Breast epithelium (tissue), 3 donors: ENCODE measurements around the gene RNASEL.
"Not testable (repeated sequence)": the region's sequence is repeated elsewhere in the genome, so short reads cannot be mapped to it uniquely, and the experiment has no call there.

Source experiments
- CTCF ChIP-seq, 3 donors: fragments of 450-650 bp; IDR thresholded peaks; one replicate each; pipeline ENCODE4 v1.5.1; 2016 to 2017; ENCODE audit warnings: antibody characterized with exemption in 3 of 3, mild to moderate bottlenecking in 3 of 3, moderate library complexity in 3 of 3
- POLR2A ChIP-seq: fragments of 450-650 bp; IDR thresholded peaks from one replicate; pipeline ENCODE4 v1.6.1; 2016; ENCODE audit warnings: antibody characterized with exemption, mild to moderate bottlenecking, moderate library complexity
- POLR2AphosphoS5 ChIP-seq, 3 donors: sonication (generic); formaldehyde crosslinking; IDR thresholded peaks; one replicate each; pipeline ENCODE4 v1.6.1; 2017; ENCODE audit warnings: antibody characterized with exemption in 3 of 3

- TF ChIP-seq CTCF (IDR thresholded peaks at IDR 0.05); POLR2AphosphoS5 (IDR thresholded peaks at IDR 0.05); POLR2A: not testable (repeated sequence)
Measured at GRCh38 chr1:182528206-182528605, 60.9 kb downstream of the RNASEL start.
